ENCODE measurements around the gene SERGEF.

Gene SERGEF

GRCh38 chr11:17814546-17814945, 198.3 kb downstream of the SERGEF start:
- DNase-seq (ENCODE audit: low spot score) (no peak), FAIRE-seq (no peak)

GRCh38 chr11:17813391-17814059, 199.3 kb downstream of the SERGEF start:
- FAIRE-seq (no peak), DNase-seq (ENCODE audit: low spot score) (no peak)

- no peak for DNase-seq (ENCODE audit: low spot score)
- FAIRE-seq, result no peak
Observed at GRCh38 chr11:17812865-17813187, 200.0 kb downstream of the SERGEF start.

- DNase-seq (ENCODE audit: low spot score), result no peak
- no peak for FAIRE-seq
Observed at GRCh38 chr11:17812091-17812864, 200.6 kb downstream of the SERGEF start.

GRCh38 chr11:17811352-17811751, 201.5 kb downstream of the SERGEF start:
- no peak for FAIRE-seq
- no peak for DNase-seq (ENCODE audit: low spot score)

- no peak for DNase-seq (ENCODE audit: low spot score)
- FAIRE-seq, result no peak
Observed at GRCh38 chr11:17810746-17811145, 202.1 kb downstream of the SERGEF start.

GRCh38 chr11:17810041-17810440, 202.8 kb downstream of the SERGEF start:
- FAIRE-seq (no peak), DNase-seq (ENCODE audit: low spot score) (no peak)

- no peak for FAIRE-seq
- DNase-seq (ENCODE audit: low spot score), result no peak
Observed at GRCh38 chr11:17807034-17807433, 205.8 kb downstream of the SERGEF start.

GRCh38 chr11:17805873-17806272, 207.0 kb downstream of the SERGEF start:
- no peak for FAIRE-seq
- no peak for DNase-seq (ENCODE audit: low spot score)

- DNase-seq (ENCODE audit: low spot score) (no peak), FAIRE-seq (no peak)
Observed at GRCh38 chr11:17805043-17805442, 207.8 kb downstream of the SERGEF start.

GRCh38 chr11:17803754-17804334, 209.0 kb downstream of the SERGEF start:
- FAIRE-seq (no peak), DNase-seq (ENCODE audit: low spot score) (no peak)

- no peak for FAIRE-seq
Observed at GRCh38 chr11:17802491-17802890, 210.4 kb downstream of the SERGEF start.

GRCh38 chr11:17801166-17801565, 211.7 kb downstream of the SERGEF start:
- FAIRE-seq, result no peak
- no peak for DNase-seq (ENCODE audit: low spot score)

More at GRCh38 chr11:17802491-17802890, 210.4 kb downstream of the SERGEF start:
- no peak for DNase-seq (ENCODE audit: low spot score)

- DNase-seq (ENCODE audit: low spot score) (no peak), FAIRE-seq (no peak)
Observed at GRCh38 chr11:17799147-17799546, 213.7 kb downstream of the SERGEF start.

GRCh38 chr11:17798716-17799115, 214.1 kb downstream of the SERGEF start:
- DNase-seq (ENCODE audit: low spot score) (no peak), FAIRE-seq (no peak)

- DNase-seq (ENCODE audit: low spot score) (no peak), FAIRE-seq (no peak)
Observed at GRCh38 chr11:17798253-17798652, 214.6 kb downstream of the SERGEF start.

- no peak for FAIRE-seq
- DNase-seq (ENCODE audit: low spot score), result no peak
Observed at GRCh38 chr11:17796154-17796553, 216.7 kb downstream of the SERGEF start.

- FAIRE-seq (no peak), DNase-seq (ENCODE audit: low spot score) (no peak)
Observed at GRCh38 chr11:17794981-17795380, 217.9 kb downstream of the SERGEF start.

GRCh38 chr11:17793642-17794170, 219.1 kb downstream of the SERGEF start:
- FAIRE-seq, result no peak
- no peak for DNase-seq (ENCODE audit: low spot score)

GRCh38 chr11:17792161-17792560, 220.7 kb downstream of the SERGEF start:
- FAIRE-seq, result no peak

GRCh38 chr11:17791144-17791543, 221.7 kb downstream of the SERGEF start:
- no peak for FAIRE-seq
- no peak for DNase-seq (ENCODE audit: low spot score)

More at GRCh38 chr11:17792161-17792560, 220.7 kb downstream of the SERGEF start:
- DNase-seq (ENCODE audit: low spot score), result no peak

GRCh38 chr11:17790453-17790852, 222.4 kb downstream of the SERGEF start:
- no peak for DNase-seq (ENCODE audit: low spot score)
- FAIRE-seq, result no peak
